ENCODE measurements around the gene PABPN1L. TPM values are rescaled to one million over a fixed set of nuclear protein-coding genes. Genes with fewer than 3 reads are reported as not detected.

PABPN1L gene
- total RNA-seq, 2 experiments from 2014 or later: not detected

- ATAC-seq (ENCODE audit: poor library complexity): no peak
- Mint-ChIP-seq H3K36me3 (ENCODE audit: low read depth) (peaks cover 10% of the 10 kb centered on the region), H3K4me3 (no peak overlapping the region), H3K9me3 (no peaks in the 10 kb centered on the region), H3K27ac (no peak overlapping the region), H3K4me1 (ENCODE audit: low read depth) (no peaks in the 10 kb centered on the region), H3K27me3 (no peaks in the 10 kb centered on the region)
- H3K4me1 ChIP-seq (ENCODE audit: insufficient read depth, low read length): no peaks in the 10 kb centered on the region
- CTCF ChIA-PET: no interaction called here
- intact Hi-C loops (cut with DNase I, micrococcal nuclease): no loop called here
- no peak overlapping the region for H3K27ac ChIP-seq (ENCODE audit: low read depth in 1 of 2, low read length in 2 of 2)
- no peak for DNase-seq
- H3K36me3 ChIP-seq (ENCODE audit: insufficient read depth, low read length): peaks cover 27% of the 10 kb centered on the region
- no peaks in the 10 kb centered on the region for H3K9me3 ChIP-seq (ENCODE audit: control insufficient read depth in 1 of 2, insufficient read depth in 1 of 2, low read length in 2 of 2)
- H3K4me3 ChIP-seq (ENCODE audit: low read length): no peak overlapping the region
- no peaks in the 10 kb centered on the region for H3K27me3 ChIP-seq (ENCODE audit: control insufficient read depth in 1 of 2, insufficient read depth in 2 of 2, low read length in 2 of 2)
- TF ChIP-seq CTCF (IDR thresholded peaks at IDR 0.05): no peak
- POLR2A ChIA-PET: no interaction called here
Measured at GRCh38 chr16:88838566-88838965, 27.9 kb downstream of the PABPN1L start.

DNA sequence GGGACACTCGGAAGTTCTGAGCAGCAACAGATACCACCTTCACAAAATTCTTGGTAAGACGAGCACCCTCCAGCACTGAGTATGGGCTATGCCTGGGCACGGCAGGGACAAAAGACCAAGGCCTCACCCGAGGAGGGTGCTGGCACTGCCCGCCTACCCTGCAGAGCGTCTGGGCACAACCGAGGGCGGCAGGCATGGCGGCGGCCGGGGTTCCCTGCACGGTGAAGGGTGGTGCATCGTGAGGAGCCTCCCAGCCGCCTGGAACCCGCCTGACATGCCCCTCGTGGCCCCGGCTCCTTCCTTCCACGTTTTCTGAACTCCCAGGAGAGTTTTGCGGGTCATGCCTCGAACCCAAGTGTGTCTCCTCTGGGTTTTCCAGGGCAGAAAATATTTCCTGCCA lies 28.7 kb downstream of the PABPN1L start:
- H3K27ac ChIP-seq (ENCODE audit: low read depth in 1 of 2, low read length in 2 of 2): no peak overlapping the region
- ChIA-PET CTCF (no interaction called here), POLR2A (interaction anchor here (0.6 kb wide), 1 partner anchor 44 kb away, joined by 3 read pairs; no protein-coding TSS in a partner anchor)
- no peak for TF ChIP-seq CTCF (IDR thresholded peaks at IDR 0.05)
- H3K9me3 Mint-ChIP-seq: no peaks in the 10 kb centered on the region
- no peaks in the 10 kb centered on the region for H3K9me3 ChIP-seq (ENCODE audit: control insufficient read depth in 1 of 2, insufficient read depth in 1 of 2, low read length in 2 of 2)
- no peaks in the 10 kb centered on the region for H3K4me1 ChIP-seq (ENCODE audit: insufficient read depth, low read length)
- no peak overlapping the region for H3K27ac Mint-ChIP-seq
- H3K4me1 Mint-ChIP-seq (ENCODE audit: low read depth): no peaks in the 10 kb centered on the region
- intact Hi-C loops (cut with DNase I, micrococcal nuclease): no loop called here
- H3K36me3 Mint-ChIP-seq (ENCODE audit: low read depth): peaks cover 4% of the 10 kb centered on the region
- ATAC-seq (ENCODE audit: poor library complexity) (no peak), DNase-seq (no peak)
- H3K27me3 ChIP-seq (ENCODE audit: control insufficient read depth in 1 of 2, insufficient read depth in 2 of 2, low read length in 2 of 2): no peaks in the 10 kb centered on the region
- H3K4me3 ChIP-seq (ENCODE audit: low read length): no peak overlapping the region
- H3K4me3 Mint-ChIP-seq: no peak overlapping the region
- H3K27me3 Mint-ChIP-seq: no peaks in the 10 kb centered on the region
- H3K36me3 ChIP-seq (ENCODE audit: insufficient read depth, low read length): peaks cover 24% of the 10 kb centered on the region

GRCh38 chr16:88836791-88837190 lies 29.7 kb downstream of the PABPN1L start:
- ChIA-PET CTCF (no interaction called here), POLR2A (no interaction called here)
- Mint-ChIP-seq H3K36me3 (ENCODE audit: low read depth) (peaks cover 4% of the 10 kb centered on the region), H3K4me1 (ENCODE audit: low read depth) (no peaks in the 10 kb centered on the region), H3K9me3 (no peaks in the 10 kb centered on the region), H3K4me3 (no peak overlapping the region), H3K27me3 (no peaks in the 10 kb centered on the region), H3K27ac (no peak overlapping the region)
- Histone ChIP-seq H3K4me3 (ENCODE audit: low read length) (no peak overlapping the region), H3K9me3 (ENCODE audit: control insufficient read depth in 1 of 2, insufficient read depth in 1 of 2, low read length in 2 of 2) (no peaks in the 10 kb centered on the region), H3K27ac (ENCODE audit: low read depth in 1 of 2, low read length in 2 of 2) (no peak overlapping the region), H3K27me3 (ENCODE audit: control insufficient read depth in 1 of 2, insufficient read depth in 2 of 2, low read length in 2 of 2) (no peaks in the 10 kb centered on the region), H3K4me1 (ENCODE audit: insufficient read depth, low read length) (no peaks in the 10 kb centered on the region), H3K36me3 (ENCODE audit: insufficient read depth, low read length) (peaks cover 22% of the 10 kb centered on the region)
- intact Hi-C loops (cut with DNase I, micrococcal nuclease): no loop called here
- TF ChIP-seq CTCF (IDR thresholded peaks at IDR 0.05): no peak
- no peak for DNase-seq
- no peak for ATAC-seq (ENCODE audit: poor library complexity)

Data from CD4-positive, alpha-beta T cell (primary cell).